HG03432 (cell line): ENCODE results near the gene ERCC8.
"Not testable (repeated sequence)": the region's sequence is repeated elsewhere in the genome, so short reads cannot be mapped to it uniquely, and the experiment has no call there.

ENCODE experiments used
- ATAC-seq: cut with Tn5 transposase; IDR thresholded peaks from one replicate; pipeline ENCODE4 v1.9.1; 2021; ENCODE audit warnings: mild to moderate bottlenecking, moderate library complexity; ENCODE audit not compliant: unreplicated experiment

Gene ERCC8

GRCh38 chr5:60918466-60918865 is 26.4 kb downstream of the ERCC8 start:
- no peak for ATAC-seq

GRCh38 chr5:60916646-60917045 is 28.2 kb downstream of the ERCC8 start:
- ATAC-seq: no peak

GRCh38 chr5:60903356-60903755 is 41.5 kb downstream of the ERCC8 start:
- no peak for ATAC-seq

- ATAC-seq: no peak
Measured at GRCh38 chr5:60896991-60897390, 47.9 kb downstream of the ERCC8 start.

GRCh38 chr5:60893521-60893920 is 51.3 kb downstream of the ERCC8 start:
- no peak for ATAC-seq

- ATAC-seq: no peak
Measured at GRCh38 chr5:60891667-60892066, 53.2 kb downstream of the ERCC8 start.

GRCh38 chr5:60888359-60889061 is 56.4 kb downstream of the ERCC8 start:
- ATAC-seq: peak; percentile 60

GRCh38 chr5:60887746-60888145 is 57.1 kb downstream of the ERCC8 start:
- no peak for ATAC-seq

GRCh38 chr5:60887096-60887495 is 57.8 kb downstream of the ERCC8 start:
- ATAC-seq: no peak

GRCh38 chr5:60886158-60886557 is 58.7 kb downstream of the ERCC8 start:
- no peak for ATAC-seq

- no peak for ATAC-seq
Measured at GRCh38 chr5:60883229-60883628, 61.6 kb downstream of the ERCC8 start.

- ATAC-seq: no peak
Measured at GRCh38 chr5:60872892-60873291, 72.0 kb downstream of the ERCC8 start.

GRCh38 chr5:60870857-60871256 is 74.0 kb downstream of the ERCC8 start:
- ATAC-seq: no peak

- not testable (repeated sequence) for ATAC-seq
Measured at GRCh38 chr5:60860572-60860971, 84.3 kb downstream of the ERCC8 start.

- ATAC-seq: no peak
Measured at GRCh38 chr5:60856066-60856465, 88.8 kb downstream of the ERCC8 start.

- ATAC-seq: no peak
Measured at GRCh38 chr5:60852940-60853339, 91.9 kb downstream of the ERCC8 start.

GRCh38 chr5:60852317-60852716 is 92.6 kb downstream of the ERCC8 start:
- ATAC-seq: no peak

- ATAC-seq: no peak
Measured at GRCh38 chr5:60851626-60852025, 93.2 kb downstream of the ERCC8 start.

- ATAC-seq: no peak
Measured at GRCh38 chr5:60846298-60846697, 98.6 kb downstream of the ERCC8 start.

GRCh38 chr5:60843936-60844905 is 100.6 kb downstream of the ERCC8 start, which contains the start of gene ELOVL7:
Gene ELOVL7, minus strand, starts transcription at chr5:60844269. Its CDS starts 56,872 bp downstream, at chr5:60787397.
- ATAC-seq: peak; percentile 96

GRCh38 chr5:60843386-60843935 is 101.4 kb downstream of the ERCC8 start:
- peak; percentile 41 for ATAC-seq
